ENCODE measurements around the gene KPNA5.

Gene KPNA5

DNA sequence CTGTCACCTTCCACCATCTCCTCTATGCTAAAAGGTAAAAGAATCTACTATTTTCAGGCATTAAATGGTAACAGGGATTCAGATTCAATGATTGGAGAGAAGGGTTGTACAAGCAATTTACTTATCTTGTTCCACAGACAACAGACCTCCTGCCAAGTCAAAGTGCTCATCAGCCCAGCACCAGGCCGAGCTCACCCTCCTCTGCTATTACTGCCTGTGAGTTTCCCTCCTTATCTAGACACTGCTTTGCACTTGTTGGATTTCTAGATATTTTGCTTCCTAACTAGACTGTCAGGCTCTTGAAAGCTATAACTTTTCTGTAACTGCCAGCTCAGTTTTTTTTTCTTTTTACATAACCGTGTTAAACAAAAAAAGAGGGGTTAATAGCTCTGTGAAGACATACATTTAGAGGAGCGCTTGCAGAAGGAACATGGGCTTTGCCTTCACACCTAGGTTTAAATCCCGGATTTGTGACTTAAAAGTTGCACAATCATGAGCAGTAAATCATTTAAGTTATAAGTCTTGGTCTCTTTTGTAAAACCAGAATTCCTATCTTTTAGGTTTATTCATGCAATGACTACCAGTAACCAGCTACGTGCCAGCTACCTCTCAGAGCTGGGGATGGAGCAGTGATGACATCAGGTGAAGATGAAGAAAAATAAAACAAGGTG lies 85.6 kb downstream of the KPNA5 start:
- TF ChIP-seq, protein P1, sequence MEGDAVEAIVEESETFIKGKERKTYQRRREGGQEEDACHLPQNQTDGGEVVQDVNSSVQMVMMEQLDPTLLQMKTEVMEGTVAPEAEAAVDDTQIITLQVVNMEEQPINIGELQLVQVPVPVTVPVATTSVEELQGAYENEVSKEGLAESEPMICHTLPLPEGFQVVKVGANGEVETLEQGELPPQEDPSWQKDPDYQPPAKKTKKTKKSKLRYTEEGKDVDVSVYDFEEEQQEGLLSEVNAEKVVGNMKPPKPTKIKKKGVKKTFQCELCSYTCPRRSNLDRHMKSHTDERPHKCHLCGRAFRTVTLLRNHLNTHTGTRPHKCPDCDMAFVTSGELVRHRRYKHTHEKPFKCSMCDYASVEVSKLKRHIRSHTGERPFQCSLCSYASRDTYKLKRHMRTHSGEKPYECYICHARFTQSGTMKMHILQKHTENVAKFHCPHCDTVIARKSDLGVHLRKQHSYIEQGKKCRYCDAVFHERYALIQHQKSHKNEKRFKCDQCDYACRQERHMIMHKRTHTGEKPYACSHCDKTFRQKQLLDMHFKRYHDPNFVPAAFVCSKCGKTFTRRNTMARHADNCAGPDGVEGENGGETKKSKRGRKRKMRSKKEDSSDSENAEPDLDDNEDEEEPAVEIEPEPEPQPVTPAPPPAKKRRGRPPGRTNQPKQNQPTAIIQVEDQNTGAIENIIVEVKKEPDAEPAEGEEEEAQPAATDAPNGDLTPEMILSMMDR (IDR thresholded peaks at IDR 0.05), result no peak
- no peak for TF ChIP-seq ZFX (IDR thresholded peaks at IDR 0.05; ENCODE audit: borderline replicate concordance)
- no peak overlapping the region for H3K27ac ChIP-seq

DNA sequence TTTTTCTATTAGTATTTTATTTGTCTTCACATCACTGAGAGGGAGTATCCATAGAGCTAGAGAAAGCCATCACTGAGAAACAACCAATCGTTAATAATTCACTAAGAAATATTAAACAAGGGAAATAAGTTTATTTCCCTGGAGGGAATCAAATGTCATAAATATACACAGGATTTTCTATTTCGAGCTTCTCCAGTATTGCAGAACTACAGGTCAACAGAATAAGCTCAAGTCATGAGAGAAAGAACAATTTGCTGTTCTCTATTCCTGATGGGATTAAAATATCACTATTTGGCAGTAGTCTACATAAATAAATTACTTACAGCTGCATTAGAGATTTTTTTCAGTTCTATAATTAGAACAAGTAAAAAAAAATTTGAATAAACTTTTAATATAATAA lies 86.7 kb downstream of the KPNA5 start:
- no peak overlapping the region for H3K27ac ChIP-seq
- no peak for TF ChIP-seq ZFX (IDR thresholded peaks at IDR 0.05; ENCODE audit: borderline replicate concordance)
- TF ChIP-seq, protein P1 (IDR thresholded peaks at IDR 0.05), result no peak

DNA sequence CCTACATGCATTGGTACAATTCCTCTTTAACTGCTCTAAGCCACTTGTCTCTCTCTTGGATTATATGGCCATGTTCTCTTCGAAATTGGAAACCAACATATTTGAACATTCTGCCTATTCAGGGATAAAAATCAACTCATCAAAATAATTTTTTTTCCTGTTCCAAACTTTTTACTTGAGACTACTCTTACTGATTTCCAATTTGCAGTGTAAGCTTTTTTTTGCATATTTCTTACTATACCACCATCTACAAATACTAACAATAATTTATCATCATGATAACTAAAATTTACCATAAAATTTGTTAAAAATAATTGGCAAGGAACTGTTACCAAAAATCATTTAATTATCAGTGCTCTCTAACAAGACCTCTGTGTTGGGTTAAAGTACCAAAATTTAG lies 91.4 kb downstream of the KPNA5 start:
- no peak for TF ChIP-seq ZFX (IDR thresholded peaks at IDR 0.05; ENCODE audit: borderline replicate concordance)
- TF ChIP-seq, protein P1 (IDR thresholded peaks at IDR 0.05), result no peak
- H3K27ac ChIP-seq, result no peak overlapping the region

DNA sequence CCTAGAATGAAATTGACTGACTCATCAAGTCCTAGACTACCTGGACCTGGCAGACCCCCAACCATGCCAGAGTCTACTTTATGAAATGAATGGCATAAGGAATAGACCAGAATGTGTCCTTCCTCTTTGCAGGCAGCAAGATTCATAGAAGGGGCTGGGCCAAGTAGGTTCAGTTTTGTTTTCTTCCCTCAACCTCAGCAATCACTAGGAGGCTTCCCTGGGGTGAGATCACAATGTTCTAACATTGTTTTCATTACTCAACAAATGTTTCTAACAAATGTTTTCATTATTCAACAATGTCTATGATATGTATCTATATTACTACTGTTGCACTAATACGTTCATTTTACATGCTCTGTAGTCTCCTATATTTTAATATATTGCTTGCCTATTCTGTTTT lies 92.9 kb downstream of the KPNA5 start:
- TF ChIP-seq ZFX (IDR thresholded peaks at IDR 0.05; ENCODE audit: borderline replicate concordance), result no peak
- TF ChIP-seq, protein P1 (IDR thresholded peaks at IDR 0.05), result no peak
- H3K27ac ChIP-seq, result no peak overlapping the region

DNA sequence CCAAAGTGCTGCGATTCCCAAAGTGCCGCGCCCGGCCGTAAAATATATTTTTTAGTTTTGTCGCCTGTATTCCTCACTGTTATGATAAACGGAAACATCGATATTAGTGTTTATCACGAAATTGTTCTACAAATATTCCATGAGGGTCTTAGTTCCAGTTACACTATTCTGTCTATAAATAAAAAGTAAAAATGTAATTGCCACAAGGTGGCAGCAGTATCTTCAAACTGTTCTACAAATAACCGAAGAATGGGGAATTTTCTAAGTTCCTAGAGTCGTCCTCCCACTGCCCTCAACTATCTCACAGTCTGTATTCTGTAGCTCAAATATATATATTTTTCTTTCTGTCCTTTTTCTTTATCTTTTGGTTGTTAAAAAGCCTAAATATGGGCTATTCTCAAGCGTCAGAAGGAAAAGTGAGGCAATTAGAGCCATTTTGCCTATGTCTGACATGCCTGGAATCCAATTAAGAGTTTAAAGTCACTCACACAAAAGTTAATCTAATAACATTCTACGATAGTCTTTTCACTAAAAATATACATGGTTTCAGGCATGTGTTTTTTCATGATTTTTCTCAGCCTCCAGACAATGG lies 98.7 kb downstream of the KPNA5 start:
- no peak for TF ChIP-seq ZFX (IDR thresholded peaks at IDR 0.05; ENCODE audit: borderline replicate concordance)
- TF ChIP-seq, protein P1 (IDR thresholded peaks at IDR 0.05), result peak; percentile 81
- no peak overlapping the region for H3K27ac ChIP-seq

DNA sequence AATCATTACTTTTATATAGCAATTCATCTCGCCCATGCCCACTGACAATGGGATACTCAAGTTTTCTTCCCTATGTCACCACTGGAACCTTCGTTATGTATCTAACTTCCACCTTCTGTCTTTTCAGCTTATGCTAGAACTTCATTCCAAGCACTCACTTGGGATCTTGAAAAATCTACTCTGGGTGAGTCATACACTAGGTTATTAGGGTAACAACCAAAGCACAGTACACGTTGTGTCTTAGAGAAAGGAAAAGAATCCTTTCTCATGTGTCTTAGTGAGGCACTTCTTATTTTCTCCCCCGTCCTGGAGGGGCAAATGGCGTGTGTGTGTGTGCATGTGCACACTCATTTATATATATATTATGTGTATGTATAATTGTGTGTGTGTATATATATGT lies 102.8 kb downstream of the KPNA5 start:
- TF ChIP-seq, protein P1 (IDR thresholded peaks at IDR 0.05), result no peak
- no peak for TF ChIP-seq ZFX (IDR thresholded peaks at IDR 0.05; ENCODE audit: borderline replicate concordance)
- no peak overlapping the region for H3K27ac ChIP-seq

Data from 22Rv1 (cell line).